Glutamatergic neuron (in vitro differentiated cells): ENCODE data around the gene RAD21L1. TPM values are rescaled to one million over a fixed set of nuclear protein-coding genes. Genes with fewer than 3 reads are reported as not detected.

Experiments
- DNase-seq: peaks from one replicate; pipeline ENCODE4 v3.0.0; 2022
- H3K27ac Mint-ChIP-seq: one replicate; pipeline ENCODE4 v1.8.0; 2020; ENCODE audit warnings: mild to moderate bottlenecking, mixed read lengths, inconsistent platforms; ENCODE audit not compliant: unreplicated experiment
- H3K27me3 Mint-ChIP-seq: one replicate; pipeline ENCODE4 v1.8.0; 2020; ENCODE audit warnings: mild to moderate bottlenecking, moderate library complexity, mixed read lengths, inconsistent platforms; ENCODE audit not compliant: unreplicated experiment
- H3K36me3 Mint-ChIP-seq: one replicate; pipeline ENCODE4 v1.8.0; 2020; ENCODE audit warnings: mild to moderate bottlenecking, mixed read lengths, inconsistent platforms; ENCODE audit not compliant: unreplicated experiment
- H3K4me1 Mint-ChIP-seq: one replicate; pipeline ENCODE4 v1.8.0; 2020; ENCODE audit warnings: mild to moderate bottlenecking, low read depth, mixed read lengths, inconsistent platforms; ENCODE audit not compliant: unreplicated experiment
- H3K4me3 Mint-ChIP-seq: one replicate; pipeline ENCODE4 v1.8.0; 2020; ENCODE audit warnings: mild to moderate bottlenecking, mixed read lengths, inconsistent platforms; ENCODE audit not compliant: unreplicated experiment
- H3K9me3 Mint-ChIP-seq: one replicate; pipeline ENCODE4 v1.8.0; 2020; ENCODE audit warnings: mild to moderate bottlenecking, moderate library complexity, mixed read lengths, inconsistent platforms; ENCODE audit not compliant: unreplicated experiment
- total RNA-seq: library from RNA; stranded (reverse); fragmentation: NEBNext Ultra II Directional; extraction: Animal tissue kit (Norgen Biotek cat#: 25700); gene quantifications from one replicate; pipeline ENCODE4 v1.2.1, GENCODE V29; 2021; ENCODE audit not compliant: unreplicated experiment
- TF ChIP-seq, protein P1 (sequence below): fragments of 200-600 bp; sonication (generic); IDR thresholded peaks from one replicate; pipeline ENCODE4 v1.5.0; 2021; ENCODE audit not compliant: partially characterized antibody, unreplicated experiment

The RAD21L1 gene
- total RNA-seq, 1 donor from 2014 or later: not detected

DNA sequence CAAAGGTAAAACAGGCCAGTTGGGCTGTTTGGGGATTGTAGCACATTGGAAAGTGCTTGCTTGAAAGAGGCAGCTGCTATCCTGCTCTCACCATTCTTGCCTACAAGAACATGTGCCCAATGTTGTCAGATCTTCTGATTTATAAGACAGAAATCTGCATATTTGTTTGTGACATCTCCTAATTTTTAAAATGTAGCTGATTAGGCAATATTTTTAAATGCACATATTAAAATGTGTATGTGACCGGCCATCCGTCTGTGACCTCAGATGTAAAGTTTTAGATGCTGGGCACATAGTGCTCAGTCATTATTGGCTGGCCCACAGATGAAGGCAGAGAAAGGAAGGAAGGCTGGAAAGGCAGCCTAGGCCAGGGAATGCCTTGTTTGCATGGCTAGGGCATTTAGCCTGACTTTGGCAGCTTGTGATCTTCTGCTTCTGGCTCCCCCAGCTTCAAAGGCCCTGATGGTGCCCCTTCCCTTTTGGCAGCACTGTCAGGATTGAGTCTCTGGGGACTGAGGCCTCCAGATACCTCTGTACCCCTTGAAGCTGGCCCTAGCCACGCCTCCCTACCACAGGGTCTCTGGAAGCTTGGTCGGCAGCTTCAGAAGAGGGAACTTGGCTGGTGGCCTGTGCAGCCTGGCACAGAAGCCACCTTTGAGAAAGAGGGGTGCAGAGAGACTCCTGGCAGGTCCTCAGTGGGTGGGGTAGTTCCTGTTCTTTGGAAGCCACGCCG is 46.7 kb downstream of the RAD21L1 start:
- Mint-ChIP-seq H3K36me3 (peaks cover 3% of the 10 kb centered on the region), H3K4me1 (peaks cover 57% of the 10 kb centered on the region), H3K9me3 (peaks cover 13% of the 10 kb centered on the region), H3K4me3 (peak overlapping the region; percentile 30), H3K27ac (no peak overlapping the region), H3K27me3 (peaks cover 18% of the 10 kb centered on the region)
- no peak for DNase-seq
- TF ChIP-seq, protein P1, sequence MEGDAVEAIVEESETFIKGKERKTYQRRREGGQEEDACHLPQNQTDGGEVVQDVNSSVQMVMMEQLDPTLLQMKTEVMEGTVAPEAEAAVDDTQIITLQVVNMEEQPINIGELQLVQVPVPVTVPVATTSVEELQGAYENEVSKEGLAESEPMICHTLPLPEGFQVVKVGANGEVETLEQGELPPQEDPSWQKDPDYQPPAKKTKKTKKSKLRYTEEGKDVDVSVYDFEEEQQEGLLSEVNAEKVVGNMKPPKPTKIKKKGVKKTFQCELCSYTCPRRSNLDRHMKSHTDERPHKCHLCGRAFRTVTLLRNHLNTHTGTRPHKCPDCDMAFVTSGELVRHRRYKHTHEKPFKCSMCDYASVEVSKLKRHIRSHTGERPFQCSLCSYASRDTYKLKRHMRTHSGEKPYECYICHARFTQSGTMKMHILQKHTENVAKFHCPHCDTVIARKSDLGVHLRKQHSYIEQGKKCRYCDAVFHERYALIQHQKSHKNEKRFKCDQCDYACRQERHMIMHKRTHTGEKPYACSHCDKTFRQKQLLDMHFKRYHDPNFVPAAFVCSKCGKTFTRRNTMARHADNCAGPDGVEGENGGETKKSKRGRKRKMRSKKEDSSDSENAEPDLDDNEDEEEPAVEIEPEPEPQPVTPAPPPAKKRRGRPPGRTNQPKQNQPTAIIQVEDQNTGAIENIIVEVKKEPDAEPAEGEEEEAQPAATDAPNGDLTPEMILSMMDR: no peak

DNA sequence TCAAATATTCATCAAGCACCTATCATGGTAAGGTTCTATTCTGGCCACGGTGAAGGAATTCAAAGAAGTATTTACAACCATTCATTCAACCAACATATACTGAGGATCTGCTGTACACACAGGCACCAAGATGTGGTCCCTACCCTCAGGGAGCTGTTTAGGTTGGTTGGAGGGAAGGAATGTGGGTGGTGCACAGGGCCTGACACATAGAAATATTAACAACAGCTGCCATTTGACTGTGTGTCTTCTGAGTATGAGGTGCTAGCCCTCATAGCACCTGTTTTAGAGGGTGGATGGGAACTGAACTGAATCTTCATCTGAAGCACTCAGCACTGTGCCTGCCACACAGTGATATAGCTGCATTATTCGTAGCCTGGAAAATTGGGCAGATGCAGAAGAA is 47.5 kb downstream of the RAD21L1 start:
- no peak for DNase-seq
- TF ChIP-seq, protein P1: no peak
- Mint-ChIP-seq H3K27me3 (peaks cover 16% of the 10 kb centered on the region), H3K36me3 (peaks cover 3% of the 10 kb centered on the region), H3K9me3 (peaks cover 13% of the 10 kb centered on the region), H3K4me3 (peak overlapping the region; percentile 60), H3K27ac (peak overlapping the region; percentile 2), H3K4me1 (peaks cover 52% of the 10 kb centered on the region)

DNA sequence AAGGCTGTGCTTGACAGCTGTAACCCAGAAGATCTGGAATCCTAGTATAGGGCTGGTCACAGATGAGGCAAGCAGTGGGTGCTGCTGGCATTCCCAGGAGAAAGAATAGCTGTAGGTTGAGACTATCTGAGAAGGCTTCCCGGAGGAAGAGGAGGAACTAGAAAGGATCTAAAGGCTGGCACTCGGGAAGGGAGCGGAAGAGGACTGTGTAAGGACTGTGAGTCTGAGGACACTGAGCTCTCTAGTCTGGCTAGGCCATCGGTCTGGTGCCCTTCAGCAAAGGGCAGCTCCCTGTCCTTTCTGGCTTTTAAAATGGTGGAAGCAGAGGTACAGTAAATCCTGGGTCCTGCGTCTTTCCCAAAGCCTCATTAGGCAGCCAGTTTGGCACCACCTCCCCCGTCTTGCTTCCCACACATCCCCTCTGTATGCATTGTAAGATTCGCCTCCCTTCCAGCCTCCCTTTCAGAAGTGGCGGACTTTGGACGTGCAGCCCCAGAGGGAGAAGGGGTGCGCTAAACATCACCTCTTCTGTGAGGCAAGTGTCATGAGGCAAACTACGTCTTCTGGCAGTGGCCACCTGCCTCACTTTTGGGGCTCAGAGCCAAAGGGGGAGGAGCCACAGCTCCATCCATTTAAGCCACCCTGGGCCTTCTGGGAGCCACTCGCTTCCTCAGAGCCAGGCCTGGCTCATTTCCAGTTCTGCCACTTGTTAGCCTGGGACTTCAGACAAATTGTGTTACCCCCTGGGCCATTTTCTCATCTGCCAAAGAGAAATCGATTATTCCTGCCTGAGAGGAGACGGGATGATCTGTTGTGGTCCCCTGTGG is 48.9 kb downstream of the RAD21L1 start:
- peaks cover 10% of the 10 kb centered on the region for H3K27me3 Mint-ChIP-seq
- H3K4me3 Mint-ChIP-seq: peak overlapping the region; percentile 60
- H3K27ac Mint-ChIP-seq: peak overlapping the region; percentile 89
- TF ChIP-seq, protein P1: no peak
- peak; percentile 59 for DNase-seq
- H3K4me1 Mint-ChIP-seq: peaks cover 41% of the 10 kb centered on the region
- peaks cover 7% of the 10 kb centered on the region for H3K9me3 Mint-ChIP-seq
- no peaks in the 10 kb centered on the region for H3K36me3 Mint-ChIP-seq

DNA sequence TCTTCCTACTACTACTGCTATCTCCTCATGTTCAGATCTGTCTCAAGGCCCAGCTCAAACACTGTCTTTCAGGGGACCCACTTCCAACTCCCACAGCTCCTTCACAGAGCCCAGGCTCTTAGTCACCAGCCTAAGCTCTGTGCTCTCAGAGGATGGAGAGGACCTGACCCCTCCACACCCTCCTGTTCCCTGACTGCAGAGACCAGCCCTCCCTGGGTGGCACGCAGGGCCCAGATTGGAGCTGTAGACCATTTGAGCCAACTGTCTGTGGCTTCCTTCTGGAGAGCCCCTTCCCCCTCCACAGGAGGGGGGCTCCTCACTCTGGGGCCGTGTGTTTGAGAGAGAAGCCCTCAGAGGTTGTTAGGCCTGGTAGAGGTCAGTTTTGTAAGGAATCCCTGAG is 50.1 kb downstream of the RAD21L1 start:
- Mint-ChIP-seq H3K27ac (peak overlapping the region; percentile 89), H3K4me1 (peaks cover 43% of the 10 kb centered on the region), H3K36me3 (no peaks in the 10 kb centered on the region), H3K9me3 (peaks cover 7% of the 10 kb centered on the region), H3K27me3 (peaks cover 10% of the 10 kb centered on the region), H3K4me3 (peak overlapping the region; percentile 73)
- TF ChIP-seq, protein P1: no peak
- DNase-seq: no peak
